Islet precursor cell (in vitro differentiated cells): ENCODE measurements around the gene GPR135.

Experiments
- DNase-seq: peaks from one replicate; pipeline ENCODE4 v3.0.0-alpha.2; 2018

Gene GPR135, protein sequence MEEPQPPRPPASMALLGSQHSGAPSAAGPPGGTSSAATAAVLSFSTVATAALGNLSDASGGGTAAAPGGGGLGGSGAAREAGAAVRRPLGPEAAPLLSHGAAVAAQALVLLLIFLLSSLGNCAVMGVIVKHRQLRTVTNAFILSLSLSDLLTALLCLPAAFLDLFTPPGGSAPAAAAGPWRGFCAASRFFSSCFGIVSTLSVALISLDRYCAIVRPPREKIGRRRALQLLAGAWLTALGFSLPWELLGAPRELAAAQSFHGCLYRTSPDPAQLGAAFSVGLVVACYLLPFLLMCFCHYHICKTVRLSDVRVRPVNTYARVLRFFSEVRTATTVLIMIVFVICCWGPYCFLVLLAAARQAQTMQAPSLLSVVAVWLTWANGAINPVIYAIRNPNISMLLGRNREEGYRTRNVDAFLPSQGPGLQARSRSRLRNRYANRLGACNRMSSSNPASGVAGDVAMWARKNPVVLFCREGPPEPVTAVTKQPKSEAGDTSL

DNA sequence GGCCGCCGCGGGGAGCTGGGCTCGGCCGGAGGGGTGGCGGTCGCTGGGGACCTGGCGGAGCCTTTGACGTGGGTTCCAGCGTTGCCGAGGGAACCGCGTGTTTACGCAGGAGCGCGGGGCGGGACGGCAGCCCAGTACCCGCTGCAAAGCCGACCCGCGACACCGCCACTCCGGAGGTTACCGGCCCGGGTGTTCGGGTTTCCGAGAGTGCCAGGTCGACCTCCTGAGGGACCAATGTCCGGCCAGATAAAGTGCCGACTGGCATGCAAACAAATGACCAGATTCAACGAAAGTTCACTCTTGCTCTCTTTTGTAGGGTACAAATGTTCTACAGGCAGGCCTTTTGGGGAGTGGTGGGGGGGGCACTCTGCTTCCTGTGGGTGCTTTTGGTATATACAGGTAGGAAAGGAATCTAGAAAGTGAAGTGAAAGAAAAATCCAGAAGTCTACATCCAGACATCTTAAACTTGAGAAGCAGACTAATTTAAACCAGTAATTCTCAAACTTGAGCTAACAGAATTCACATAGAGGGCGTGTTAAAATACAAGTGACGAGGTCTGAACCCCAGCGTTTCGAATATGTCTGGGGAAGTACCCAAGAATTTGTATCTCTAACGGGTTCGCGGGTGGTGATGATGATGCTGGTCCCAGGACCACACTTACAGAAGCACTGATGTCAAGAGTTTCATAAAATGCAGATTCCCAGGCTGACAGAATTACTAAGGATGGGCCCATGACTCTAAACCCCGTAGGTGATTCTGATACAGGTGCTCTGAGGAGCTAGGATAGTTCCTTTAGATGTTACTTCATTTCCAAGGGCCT, at the start of gene GPR135:
Gene GPR135 (minus strand): TSS at position 65 of the 820 bp plus-strand sequence. CDS start 154 bp downstream, outside the sequence.
- no peak for DNase-seq

DNA sequence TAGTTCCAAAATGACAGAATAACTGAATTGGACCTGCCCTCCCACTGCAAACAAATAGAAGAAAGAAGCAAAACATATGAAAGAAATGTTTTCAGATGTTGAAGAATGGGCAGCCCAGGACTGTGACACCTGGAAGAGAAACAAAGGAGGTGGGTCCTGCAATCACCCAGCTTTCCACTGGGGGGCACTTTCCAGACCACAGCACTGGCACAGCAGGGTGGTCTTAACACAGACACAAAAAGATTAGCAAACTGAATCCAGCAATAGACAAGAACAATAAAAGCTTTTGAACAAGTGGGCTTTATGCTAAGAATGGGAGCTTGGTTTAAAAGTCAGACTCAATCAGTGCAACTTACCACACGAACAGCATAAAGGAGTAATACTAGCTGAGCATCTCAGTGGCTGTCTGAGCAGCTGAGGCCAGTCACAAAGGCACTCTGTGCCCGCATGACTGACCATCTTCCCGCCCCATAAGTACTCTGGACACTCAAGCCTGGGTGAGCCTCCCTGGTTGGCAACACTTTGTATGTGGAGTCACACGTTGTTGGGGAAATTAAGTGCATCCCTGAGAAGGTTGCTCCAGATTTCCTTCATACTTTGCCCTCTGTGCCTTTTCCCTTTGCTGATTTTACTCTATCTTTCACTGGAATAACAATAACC, 46.9 kb upstream of the GPR135 start:
- no peak for DNase-seq

DNA sequence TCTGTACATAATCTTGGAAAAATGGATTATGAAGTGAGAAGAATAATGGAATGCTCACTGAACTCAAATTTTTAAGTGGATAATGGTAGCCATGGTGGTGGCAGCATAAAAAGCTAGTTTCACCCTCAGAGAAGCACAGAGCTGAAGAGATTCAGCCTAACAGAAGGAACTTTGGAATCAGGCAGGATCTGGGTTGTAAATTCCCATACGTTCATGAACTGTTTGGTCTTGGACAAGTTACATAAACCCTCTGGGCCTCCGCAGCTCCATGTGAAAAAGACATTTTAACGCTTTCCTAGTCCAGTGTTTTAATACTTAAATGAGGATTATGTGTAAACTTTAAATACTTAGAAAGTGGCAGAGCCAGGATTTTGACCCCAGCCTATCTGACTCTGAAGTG, 45.8 kb upstream of the GPR135 start:
- no peak for DNase-seq

DNA sequence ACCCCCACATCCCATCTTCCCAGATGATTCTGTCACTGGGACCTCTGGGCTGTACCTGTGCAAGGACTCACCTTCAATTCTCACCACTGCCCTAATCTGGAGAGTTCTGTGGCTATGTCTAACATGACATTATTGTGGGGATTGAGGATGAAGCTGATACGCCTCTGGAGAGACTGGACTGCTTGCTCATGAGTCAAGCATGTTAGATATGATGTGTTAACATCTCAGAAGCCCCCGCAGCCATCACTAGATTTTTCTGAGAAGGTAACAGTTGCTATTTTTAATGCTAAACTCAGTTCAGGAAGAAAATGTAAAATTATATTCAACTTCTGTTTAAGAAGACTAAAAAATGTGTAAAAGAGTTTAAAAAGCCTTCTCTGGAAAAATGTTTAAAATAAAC, 44.8 kb upstream of the GPR135 start:
- no peak for DNase-seq

DNA sequence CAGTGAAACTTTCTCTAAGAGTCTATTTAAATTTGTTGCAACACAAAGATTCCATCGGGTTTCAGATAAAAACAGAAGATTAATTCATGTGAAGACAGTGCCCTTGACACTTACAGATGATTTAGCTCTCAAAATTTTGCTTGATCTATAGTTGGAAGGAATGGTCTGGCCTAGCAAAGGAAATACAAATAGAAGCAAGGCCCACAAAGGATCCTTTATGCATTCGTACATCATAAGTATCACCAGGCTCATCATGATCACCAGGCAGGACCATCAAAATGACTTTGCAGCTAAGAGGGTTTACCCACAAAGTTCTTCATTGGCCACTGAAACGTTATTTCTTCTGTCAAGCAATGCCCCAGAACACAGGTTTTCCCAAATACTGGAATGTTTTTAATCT, 43.9 kb upstream of the GPR135 start:
- DNase-seq: no peak

DNA sequence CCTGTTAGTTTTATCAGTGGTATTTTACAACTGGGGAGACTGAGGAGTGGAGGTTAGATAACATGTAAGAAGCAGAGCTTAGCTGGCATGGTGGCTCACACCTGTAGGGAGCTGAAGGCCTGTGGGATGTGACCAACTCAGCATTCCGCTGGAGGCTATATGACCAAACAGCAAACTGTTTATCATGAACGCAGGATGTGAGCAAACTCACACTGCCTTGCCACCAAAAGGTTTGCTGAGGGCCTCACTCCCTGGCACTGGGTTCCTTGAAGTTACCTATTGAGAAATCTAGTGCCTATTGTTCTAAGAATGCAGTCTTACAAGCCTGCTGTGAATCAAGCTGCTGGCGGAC, 42.5 kb upstream of the GPR135 start:
- no peak for DNase-seq

DNA sequence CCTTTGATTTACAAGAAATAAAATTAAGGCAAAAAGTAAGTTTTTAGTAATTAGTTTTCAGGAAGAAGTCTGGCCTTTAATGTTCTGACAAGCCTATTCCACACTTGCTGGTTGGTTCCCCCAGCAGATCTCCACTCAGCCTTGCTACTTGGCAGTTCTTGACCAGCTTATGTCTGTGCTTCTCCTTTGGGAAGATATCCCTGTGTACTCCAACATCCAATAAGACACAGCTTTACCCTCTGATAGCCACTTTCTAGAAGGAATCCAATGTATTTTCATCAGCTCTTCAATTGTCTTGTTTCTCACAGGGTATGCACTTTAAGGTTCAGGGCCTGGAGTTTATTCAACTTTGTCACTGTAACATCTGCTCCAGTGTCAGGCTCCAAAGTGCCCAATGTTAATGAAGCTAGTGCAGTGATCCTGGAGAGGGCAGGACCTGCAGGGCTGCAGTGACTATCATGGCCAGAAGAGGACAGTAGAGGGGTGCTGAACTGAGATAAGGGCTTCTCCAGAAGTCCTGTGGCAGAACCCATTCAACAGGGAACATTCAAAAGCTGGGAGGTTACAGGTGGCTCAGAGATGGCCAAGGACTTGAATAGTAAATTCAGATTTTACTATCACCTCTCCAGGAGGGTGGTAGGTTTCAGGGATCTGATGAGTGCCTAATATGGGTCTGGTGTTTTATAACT, 42.0 kb upstream of the GPR135 start:
- peak; percentile 91 for DNase-seq

DNA sequence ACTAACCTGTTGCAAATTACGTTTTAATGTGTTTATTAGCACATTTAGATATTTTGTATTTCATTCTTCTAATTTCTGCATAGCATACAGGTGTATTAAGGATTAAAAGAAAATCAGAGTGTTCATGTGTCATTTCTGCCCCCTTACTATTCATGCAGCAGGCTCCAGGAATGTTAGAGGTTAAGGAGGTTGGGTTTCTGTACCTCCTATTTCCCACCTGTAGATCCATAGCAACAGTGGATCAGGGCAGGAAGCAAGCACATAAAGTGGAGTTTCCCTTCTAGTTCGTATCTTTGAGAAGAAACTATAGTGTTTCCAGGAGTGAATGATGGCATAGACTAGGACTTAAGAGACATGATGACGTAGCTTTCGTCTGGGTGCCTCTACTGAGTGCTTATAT, 38.1 kb upstream of the GPR135 start:
- DNase-seq: no peak

DNA sequence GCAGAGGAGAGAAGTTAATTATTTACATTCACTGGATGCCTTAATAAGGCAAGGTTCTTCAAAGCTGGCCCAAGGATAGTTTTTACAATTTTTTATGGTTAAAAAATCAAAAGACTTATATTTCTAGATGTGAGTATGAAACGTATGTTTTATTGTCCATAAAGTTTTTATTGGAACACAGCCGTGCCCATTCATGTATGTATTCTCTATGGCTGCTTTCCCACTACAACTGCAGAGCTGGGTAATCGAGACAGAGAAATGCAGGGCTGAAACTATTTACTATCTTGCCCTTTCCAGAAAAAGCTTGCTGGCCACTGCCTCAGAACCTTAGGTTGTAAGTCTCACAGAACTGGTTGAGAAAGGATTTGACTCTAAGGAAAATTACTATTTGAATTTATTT, 35.6 kb upstream of the GPR135 start:
- no peak for DNase-seq

DNA sequence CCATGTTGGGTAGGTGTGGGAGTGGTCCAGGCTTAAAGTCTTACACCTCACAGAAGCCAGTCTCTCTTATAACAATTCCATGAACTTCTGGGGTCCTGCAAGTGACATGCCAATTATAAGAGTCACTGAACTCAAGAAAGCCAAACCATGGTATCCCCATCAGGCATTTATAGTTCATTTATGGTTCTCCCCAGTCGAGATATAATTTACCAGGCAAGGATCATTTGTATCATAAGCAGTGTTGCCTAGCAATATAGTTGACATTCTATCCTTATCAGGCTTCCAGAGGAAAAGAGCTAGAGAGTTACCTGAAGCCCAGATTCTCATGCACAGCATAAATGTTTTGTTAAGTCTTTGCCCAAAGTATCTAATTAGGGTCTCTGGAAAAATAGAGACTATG, 27.2 kb upstream of the GPR135 start:
- no peak for DNase-seq

DNA sequence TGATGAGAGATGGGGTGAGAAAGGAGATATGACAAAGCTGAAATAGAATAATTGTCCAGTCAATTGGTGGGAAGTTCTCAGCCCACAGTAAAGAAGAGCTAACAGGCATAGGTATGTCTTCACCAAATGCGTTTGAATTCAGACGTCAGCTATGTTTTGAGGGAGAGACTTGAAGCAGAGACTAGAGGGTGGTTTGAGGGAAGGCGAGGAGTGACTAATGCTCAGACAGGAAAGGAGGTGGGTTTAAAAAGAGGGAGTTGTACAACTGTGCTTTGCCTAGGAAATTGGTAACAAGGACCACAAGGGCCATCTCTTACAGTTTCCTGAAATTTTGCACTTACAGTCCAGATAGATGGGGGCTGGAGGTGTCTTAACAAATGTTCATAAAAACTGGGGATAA, 25.6 kb upstream of the GPR135 start:
- DNase-seq: no peak

DNA sequence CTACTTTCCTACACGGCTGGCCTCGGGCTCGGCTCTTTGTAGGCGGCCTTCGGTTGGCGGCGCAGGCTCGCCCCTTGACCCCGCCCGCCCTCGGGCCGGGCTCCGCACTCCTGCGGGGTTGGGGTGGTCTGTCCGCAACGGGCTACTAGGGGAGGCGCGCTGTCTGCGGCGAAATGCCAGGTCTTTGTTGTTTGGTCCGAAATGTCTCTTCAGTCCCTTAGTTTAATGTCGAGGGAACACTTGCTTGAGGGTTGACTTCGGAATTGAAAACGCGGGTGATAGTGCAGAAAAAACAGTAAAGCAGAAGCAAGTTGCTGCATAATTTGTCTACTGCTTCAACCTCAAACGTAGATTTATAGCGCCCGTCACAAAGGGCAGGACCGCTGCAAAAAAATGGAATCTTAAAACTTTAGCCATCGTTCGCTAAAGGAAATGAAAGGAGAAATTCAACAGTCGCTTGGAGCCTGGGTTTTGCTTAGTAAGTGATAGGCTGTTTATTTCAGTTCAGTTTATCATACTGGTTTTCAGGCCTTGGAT, 19.5 kb upstream of the GPR135 start:
- no peak for DNase-seq

DNA sequence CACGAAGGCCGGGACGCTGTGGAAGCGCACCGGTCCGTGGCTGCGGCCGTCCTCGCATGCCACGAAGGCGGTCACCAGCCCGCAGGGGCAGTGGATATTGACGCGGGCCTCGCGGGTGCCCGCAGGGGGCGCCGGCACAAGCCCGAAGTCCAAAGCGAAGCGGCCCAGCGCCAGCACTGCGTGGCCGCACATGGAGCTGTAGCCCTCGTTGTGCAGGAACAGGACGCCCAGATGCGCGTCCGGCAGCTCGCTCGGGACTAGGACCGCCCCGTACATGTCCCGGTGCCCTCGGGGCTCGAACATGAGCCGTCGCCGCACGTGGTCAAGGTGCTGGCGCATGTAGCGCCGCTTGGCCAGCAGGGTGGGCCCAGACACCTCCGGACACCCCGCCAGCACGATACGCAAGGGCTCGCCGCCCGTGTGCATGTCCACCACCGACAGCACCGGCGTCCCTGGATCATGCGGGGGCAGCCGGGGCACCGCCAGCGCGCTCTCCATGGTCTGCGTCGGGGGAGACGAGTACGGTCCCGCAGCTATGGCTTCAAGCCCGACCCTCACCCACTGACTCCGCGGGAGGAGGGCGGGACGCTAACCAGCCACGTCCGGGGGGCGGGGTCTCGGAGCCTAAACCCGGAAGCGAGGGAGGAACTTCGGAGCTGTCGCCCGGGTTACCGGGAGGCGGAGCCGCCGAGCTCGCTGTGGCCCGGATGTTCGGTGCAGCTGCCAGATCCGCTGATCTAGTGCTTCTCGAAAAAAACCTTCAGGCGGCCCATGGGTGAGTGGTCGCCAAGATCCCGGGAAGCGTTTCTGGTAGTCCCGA, 18.8 kb upstream of the GPR135 start, which contains the start of the genes JKAMP and L3HYPDH:
Gene JKAMP (plus strand): TSS at position 699 of the 820 bp plus-strand sequence. CDS start 73 bp downstream, at position 772.
Gene L3HYPDH (minus strand): TSS at position 590 of the 820 bp plus-strand sequence. CDS start 92 bp downstream, at position 498.
- peak; percentile 99 for DNase-seq

DNA sequence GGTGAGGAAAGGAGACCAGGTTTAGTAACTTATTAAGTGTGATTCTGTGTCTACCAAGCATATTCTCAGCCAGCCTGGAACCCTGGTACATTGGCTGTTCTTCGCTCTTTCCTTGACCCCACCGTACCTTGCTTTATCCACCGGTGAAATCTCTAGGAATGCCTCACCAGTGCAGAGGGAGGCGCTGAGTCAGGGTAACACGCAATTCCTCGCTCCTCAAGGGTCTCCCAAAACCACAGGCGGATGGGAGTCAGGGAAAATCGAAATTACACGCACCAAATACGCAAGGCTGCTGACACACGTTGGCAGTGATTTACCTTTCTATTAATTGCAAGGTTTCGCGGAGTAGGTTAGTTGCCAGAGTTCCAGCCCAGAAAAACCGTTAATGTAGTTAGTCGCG, 18.2 kb upstream of the GPR135 start:
- peak; percentile 71 for DNase-seq

DNA sequence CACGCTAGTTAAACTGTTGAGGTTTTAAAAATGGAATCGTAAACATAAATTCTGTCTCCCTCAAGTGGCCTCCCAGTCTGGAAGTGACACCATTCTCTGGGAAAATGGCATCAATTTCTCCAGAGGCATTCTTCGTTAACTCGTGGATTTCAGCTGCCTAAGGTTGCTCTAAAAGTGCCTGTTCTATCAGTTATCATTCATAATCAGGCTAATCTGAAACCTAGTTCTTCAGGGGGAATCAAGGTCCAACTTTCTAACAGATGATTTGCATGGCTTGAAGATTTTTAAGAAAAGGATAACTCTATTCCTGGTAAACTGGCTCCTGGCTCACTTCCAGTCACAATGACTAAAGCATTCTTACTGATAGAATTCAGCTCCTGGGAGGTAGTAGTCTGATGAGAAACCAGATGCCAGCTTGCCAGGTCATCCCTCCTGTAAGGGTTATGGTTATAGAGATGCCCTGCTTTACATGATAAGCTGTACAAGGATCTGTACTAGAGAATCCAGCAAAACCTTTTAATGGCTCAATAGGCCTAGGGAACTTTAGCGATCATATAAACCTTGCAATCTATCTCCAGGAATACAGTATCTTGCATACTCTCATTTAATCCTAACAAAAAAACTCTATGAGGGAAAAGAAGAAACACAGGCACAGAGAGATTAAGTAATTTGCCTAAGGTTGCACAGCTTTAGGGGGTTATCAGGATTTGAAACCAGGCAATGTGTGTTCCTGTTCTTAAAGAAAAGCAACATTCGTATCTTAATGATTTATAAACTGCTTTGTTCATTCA, 17.6 kb upstream of the GPR135 start:
- DNase-seq: peak; percentile 56

DNA sequence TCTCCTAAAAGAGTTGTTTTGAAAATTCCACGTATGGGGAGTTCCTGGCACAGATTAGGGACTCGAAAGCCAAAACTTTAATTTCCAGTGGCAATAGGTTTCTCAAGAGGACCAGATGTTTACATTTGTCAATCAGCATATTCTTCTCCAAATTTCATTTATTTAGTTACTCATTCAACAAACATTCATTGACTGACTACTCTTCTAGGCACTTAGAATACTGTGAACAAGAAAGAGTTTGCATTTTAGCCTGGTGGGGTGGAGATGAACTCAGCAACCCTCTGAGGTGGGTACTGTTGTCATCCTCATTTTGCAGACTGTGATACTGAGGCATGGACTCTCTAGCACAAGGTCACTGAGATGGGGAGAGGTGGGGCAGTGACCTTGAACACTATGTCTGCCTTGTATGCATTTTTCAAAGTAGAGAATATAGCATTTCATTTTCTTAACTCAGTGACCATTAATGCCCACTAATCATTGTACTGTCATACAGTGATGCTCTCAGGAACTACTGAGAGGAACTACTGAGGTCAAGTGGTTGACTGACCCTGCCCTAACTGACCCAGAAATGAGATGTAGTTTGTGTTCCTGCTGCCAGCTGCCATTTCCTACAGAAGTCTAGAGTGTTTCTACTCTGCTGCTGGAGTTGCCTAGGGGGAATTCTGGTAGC, 16.8 kb upstream of the GPR135 start:
- no peak for DNase-seq

DNA sequence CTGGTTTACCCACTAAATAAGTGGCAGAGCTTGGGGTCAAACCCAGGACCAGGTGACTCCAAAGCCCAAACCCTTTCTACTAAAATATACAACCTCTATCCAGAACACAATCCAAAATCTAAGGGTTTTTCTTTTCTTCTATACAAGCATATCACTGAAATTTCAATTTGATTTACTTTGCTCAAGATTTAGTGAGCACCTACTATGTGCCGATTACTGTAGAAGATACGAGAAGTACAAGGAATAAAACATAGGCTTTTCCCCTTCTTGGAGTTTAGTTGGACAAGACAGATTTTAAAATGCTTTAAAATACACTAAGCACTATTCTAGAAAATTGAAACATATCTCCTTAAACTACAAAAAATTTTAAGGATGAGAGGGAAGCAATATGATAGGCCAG, 16.2 kb upstream of the GPR135 start:
- DNase-seq: no peak

DNA sequence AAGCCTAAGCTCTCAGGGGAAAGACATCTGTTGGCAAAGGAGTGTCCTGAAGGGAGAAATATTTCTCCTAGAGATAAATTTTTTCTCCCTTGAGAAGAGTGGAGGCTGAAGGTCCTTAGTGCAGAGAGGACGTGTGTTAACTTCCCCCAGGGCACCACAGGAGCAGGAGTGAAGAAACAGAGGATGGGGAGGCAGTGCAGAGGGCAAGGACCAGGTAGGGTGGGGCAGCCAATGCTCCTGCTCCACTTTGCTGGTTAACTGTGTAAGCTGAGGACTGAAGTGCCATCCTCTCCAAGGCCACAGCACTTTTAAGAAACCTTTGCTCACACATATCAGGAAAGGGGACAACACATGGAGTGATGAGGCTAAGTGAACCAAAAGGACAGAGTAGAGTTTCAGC, 15.0 kb upstream of the GPR135 start:
- no peak for DNase-seq

DNA sequence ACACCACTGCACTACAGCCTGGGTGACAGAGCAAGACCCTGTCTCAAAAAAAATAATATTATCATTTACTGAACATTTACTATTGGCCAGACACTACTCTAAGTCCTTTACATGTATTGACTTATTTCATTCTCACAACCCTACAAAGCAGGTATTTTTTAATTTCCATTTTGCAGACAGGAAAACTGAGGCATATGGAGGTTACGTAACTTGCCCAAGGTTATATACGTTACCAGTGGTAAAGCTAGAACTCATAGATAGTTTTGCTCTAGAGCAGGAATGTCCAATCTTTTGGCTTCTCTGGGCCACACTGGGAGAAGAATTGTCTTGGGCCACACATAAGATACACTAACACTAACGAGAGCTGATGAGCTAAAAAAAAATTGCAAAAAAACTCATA, 13.4 kb upstream of the GPR135 start:
- DNase-seq: no peak

DNA sequence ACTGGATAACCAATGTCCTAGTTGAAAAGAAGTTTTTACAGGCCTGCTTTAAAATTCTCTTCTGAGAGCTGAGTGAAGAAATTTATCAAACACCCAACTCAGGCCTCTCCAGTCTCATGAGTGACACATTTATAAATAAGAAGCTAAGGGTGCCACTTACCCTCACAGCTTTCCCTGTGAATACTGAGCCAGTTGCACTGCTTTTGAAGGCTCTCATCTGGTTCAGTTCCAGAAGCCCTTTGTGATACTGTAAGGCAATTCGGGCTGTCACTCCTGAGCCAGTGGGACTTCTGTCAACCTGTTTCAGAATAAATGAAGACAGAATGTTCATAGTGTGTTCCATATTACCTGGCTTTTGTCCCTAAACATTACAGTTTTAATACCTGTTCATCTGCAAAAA, 10.5 kb upstream of the GPR135 start:
- no peak for DNase-seq
